Neural progenitor cell (in vitro differentiated cells): ENCODE results near the gene NEIL1. TPM values are rescaled to one million over a fixed set of nuclear protein-coding genes. Genes with fewer than 3 reads are reported as not detected.

ENCODE experiments used
- DNase-seq: peaks from one replicate; pipeline ENCODE4 v3.0.0-alpha.2; 2016; ENCODE audit warnings: low spot score
- H2AFZ ChIP-seq: fragments of 200-600 bp; sonication (generic); replicated peaks from 2 replicates; pipeline ENCODE4 v1.6.1; 2016; ENCODE audit warnings: antibody characterized with exemption
- H3F3A ChIP-seq: fragments of 200-600 bp; sonication (generic); 2 replicates; pipeline ENCODE4 v1.6.1; 2016; ENCODE audit warnings: antibody characterized with exemption, low read depth
- H3K27ac ChIP-seq: fragments of 200-600 bp; sonication (generic); 2 replicates; pipeline ENCODE4 v1.5.1; 2016; ENCODE audit warnings: mild to moderate bottlenecking
- H3K27me3 ChIP-seq: fragments of 200-600 bp; sonication (generic); 2 replicates; pipeline ENCODE4 v1.6.1; 2016; ENCODE audit warnings: mild to moderate bottlenecking, moderate library complexity
- H3K36me3 ChIP-seq: fragments of 200-600 bp; sonication (generic); 2 replicates; pipeline ENCODE4 v1.5.1; 2016
- H3K4me1 ChIP-seq: fragments of 200-600 bp; sonication (generic); 2 replicates; pipeline ENCODE4 v1.6.1; 2016; ENCODE audit warnings: mixed run types
- H3K4me2 ChIP-seq: fragments of 200-600 bp; sonication (generic); 2 replicates; pipeline ENCODE4 v1.6.1; 2016
- H3K4me3 ChIP-seq: fragments of 200-600 bp; sonication (generic); 2 replicates; pipeline ENCODE4 v1.5.1; 2016
- H3K79me2 ChIP-seq: fragments of 200-600 bp; sonication (generic); 2 replicates; pipeline ENCODE4 v1.6.1; 2016; ENCODE audit warnings: low read depth
- H3K9ac ChIP-seq: fragments of 200-600 bp; sonication (generic); 2 replicates; pipeline ENCODE4 v1.6.1; 2016
- H3K9me3 ChIP-seq: fragments of 200-600 bp; sonication (generic); 2 replicates; pipeline ENCODE4 v1.5.1; 2016; ENCODE audit warnings: low read depth
- H4K20me1 ChIP-seq: fragments of 200-600 bp; sonication (generic); 2 replicates; pipeline ENCODE4 v1.6.1; 2016; ENCODE audit warnings: low read depth
- H3K27ac Mint-ChIP-seq: 3 replicates; pipeline ENCODE4 v1.8.0; 2021; ENCODE audit warnings: mixed read lengths
- H3K27me3 Mint-ChIP-seq: 2 replicates; pipeline ENCODE4 v1.8.0; 2022; ENCODE audit warnings: low read depth, mild to moderate bottlenecking, inconsistent platforms, moderate library complexity, mixed read lengths; ENCODE audit not compliant: insufficient read depth
- H3K36me3 Mint-ChIP-seq: 3 replicates; pipeline ENCODE4 v1.8.0; 2021; ENCODE audit warnings: mixed read lengths
- H3K4me1 Mint-ChIP-seq: 3 replicates; pipeline ENCODE4 v1.8.0; 2021; ENCODE audit warnings: mixed read lengths
- H3K4me3 Mint-ChIP-seq: 3 replicates; pipeline ENCODE4 v1.8.0; 2021; ENCODE audit warnings: mild to moderate bottlenecking, moderate library complexity, mixed read lengths
- H3K9me3 Mint-ChIP-seq: 3 replicates; pipeline ENCODE4 v1.8.0; 2020; ENCODE audit warnings: mixed read lengths
- EZH2 ChIP-seq: fragments of 200-600 bp; sonication (generic); IDR thresholded peaks from 2 replicates; pipeline ENCODE4 v1.6.1; 2017; ENCODE audit warnings: antibody characterized with exemption, mild to moderate bottlenecking, moderate library complexity
- EZH2phosphoT487 ChIP-seq: fragments of 200-600 bp; sonication (generic); IDR thresholded peaks from 2 replicates; pipeline ENCODE4 v1.6.1; 2017; ENCODE audit warnings: antibody characterized with exemption
- total RNA-seq: library from RNA; depleted of rRNA; stranded (reverse); fragments of >200 nt; gene quantifications from 2 replicates; pipeline ENCODE4 v1.2.3, GENCODE V29; 2015; ENCODE audit warnings: low replicate concordance
- TF ChIP-seq, protein P1 (sequence below): fragments of 200-600 bp; sonication (generic); IDR thresholded peaks from 2 replicates; pipeline ENCODE4 v1.5.1; 2017; ENCODE audit warnings: antibody characterized with exemption, mild to moderate bottlenecking

The NEIL1 gene
- total RNA-seq, 1 donor from 2014 or later = 11.2 TPM

DNA sequence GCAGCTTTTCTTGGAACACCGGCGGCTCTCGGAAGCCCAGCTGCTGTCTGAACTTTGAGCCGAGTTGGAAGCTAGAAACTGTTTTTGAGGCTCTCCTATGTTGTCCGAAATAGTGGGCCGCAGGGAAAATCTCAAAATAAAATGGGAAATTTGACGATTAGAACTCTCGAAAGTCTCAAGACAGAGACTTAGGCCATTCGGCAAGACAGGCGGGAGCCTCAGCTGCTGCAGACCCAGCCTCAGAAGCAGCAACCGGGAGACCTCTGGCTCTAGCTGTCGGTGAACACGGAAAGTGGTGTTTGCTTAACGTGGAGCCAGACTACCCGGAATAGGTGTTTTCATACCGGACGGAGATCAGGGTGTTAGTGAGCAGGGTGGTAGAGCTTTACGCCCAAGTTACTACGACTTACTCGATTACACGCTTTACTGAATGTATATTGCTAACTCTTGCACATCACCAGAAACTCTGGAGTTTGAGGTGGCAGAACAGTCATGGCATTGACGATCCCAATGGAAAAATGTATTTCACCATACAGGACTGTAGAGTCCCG is 21.9 kb downstream of the NEIL1 start:
- Mint-ChIP-seq H3K4me3 (peak overlapping the region; percentile 89), H3K9me3 (no peaks in the 10 kb centered on the region)
- no peak for DNase-seq

DNA sequence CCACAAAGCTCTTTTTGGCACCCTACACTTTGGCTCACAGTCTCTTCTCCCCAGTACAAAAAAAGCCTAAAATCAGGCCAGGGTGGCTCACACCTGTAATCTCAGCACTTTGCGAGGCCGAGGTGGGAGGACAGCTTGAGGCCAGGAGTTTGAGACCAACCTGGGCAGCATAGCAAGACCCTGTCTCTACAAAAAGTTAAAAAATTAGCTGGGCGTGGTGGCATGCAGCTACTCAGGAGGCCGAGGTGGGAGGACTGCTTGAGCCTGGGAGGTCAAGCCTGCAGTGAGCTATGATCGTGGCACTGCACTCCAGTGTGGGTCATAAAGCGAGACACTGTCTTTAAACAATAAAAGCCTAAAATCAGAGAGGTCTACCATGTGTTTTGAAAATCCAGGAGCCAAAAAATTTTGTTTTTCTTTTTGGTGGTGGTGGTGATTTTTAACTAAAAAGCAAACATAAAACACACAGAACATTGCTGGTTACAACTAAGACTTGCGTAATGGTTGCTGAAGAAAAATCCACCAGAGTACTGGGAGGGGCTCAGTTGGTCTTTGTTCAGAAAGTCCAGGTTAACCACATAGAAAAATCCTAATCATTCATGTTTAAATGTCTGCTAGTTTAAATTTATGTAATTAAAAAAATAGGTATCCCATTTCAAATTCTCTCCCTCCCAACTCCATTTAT is 23.2 kb downstream of the NEIL1 start:
- Histone ChIP-seq H3K4me2 (peak overlapping the region; percentile 87), H3K27me3 (no peaks in the 10 kb centered on the region), H3F3A (peaks cover 38% of the 10 kb centered on the region), H3K9me3 (no peaks in the 10 kb centered on the region), H3K36me3 (peaks cover 15% of the 10 kb centered on the region), H3K79me2 (peaks cover 24% of the 10 kb centered on the region), H3K27ac (peak overlapping the region; percentile 29), H3K4me1 (peaks cover 9% of the 10 kb centered on the region), H3K4me3 (no peak overlapping the region), H2AFZ (no peak overlapping the region), H3K9ac (no peak overlapping the region), H4K20me1 (peaks cover 34% of the 10 kb centered on the region)
- Mint-ChIP-seq H3K27ac (peak overlapping the region; percentile 38), H3K4me1 (peaks cover 15% of the 10 kb centered on the region), H3K27me3 (peaks cover 2% of the 10 kb centered on the region), H3K36me3 (peaks cover 12% of the 10 kb centered on the region), H3K4me3 (peak overlapping the region; percentile 89), H3K9me3 (no peaks in the 10 kb centered on the region)
- no peak for DNase-seq
- no peak for TF ChIP-seq EZH2phosphoT487
- TF ChIP-seq EZH2 = no peak
- TF ChIP-seq, protein P1, sequence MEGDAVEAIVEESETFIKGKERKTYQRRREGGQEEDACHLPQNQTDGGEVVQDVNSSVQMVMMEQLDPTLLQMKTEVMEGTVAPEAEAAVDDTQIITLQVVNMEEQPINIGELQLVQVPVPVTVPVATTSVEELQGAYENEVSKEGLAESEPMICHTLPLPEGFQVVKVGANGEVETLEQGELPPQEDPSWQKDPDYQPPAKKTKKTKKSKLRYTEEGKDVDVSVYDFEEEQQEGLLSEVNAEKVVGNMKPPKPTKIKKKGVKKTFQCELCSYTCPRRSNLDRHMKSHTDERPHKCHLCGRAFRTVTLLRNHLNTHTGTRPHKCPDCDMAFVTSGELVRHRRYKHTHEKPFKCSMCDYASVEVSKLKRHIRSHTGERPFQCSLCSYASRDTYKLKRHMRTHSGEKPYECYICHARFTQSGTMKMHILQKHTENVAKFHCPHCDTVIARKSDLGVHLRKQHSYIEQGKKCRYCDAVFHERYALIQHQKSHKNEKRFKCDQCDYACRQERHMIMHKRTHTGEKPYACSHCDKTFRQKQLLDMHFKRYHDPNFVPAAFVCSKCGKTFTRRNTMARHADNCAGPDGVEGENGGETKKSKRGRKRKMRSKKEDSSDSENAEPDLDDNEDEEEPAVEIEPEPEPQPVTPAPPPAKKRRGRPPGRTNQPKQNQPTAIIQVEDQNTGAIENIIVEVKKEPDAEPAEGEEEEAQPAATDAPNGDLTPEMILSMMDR = no peak

More for the DNA sequence above, 21.9 kb downstream of the NEIL1 start:
- peaks cover 9% of the 10 kb centered on the region for H3K4me1 ChIP-seq
- Mint-ChIP-seq H3K4me1 (peaks cover 15% of the 10 kb centered on the region), H3K36me3 (peaks cover 3% of the 10 kb centered on the region), H3K27me3 (no peaks in the 10 kb centered on the region), H3K27ac (no peak overlapping the region)
- peaks cover 14% of the 10 kb centered on the region for H3K79me2 ChIP-seq
- peaks cover 22% of the 10 kb centered on the region for H4K20me1 ChIP-seq
- H3K4me2 ChIP-seq = peak overlapping the region; percentile 87
- peak overlapping the region; percentile 66 for H2AFZ ChIP-seq
- TF ChIP-seq EZH2phosphoT487 (no peak), EZH2 (no peak)
- TF ChIP-seq, protein P1 = no peak
- H3K27me3 ChIP-seq = no peaks in the 10 kb centered on the region
- H3K4me3 ChIP-seq = peak overlapping the region; percentile 63
- peaks cover 38% of the 10 kb centered on the region for H3F3A ChIP-seq
- H3K27ac ChIP-seq = peak overlapping the region; percentile 66
- H3K9ac ChIP-seq = peak overlapping the region; percentile 52
- peaks cover 15% of the 10 kb centered on the region for H3K36me3 ChIP-seq
- H3K9me3 ChIP-seq = no peaks in the 10 kb centered on the region

DNA sequence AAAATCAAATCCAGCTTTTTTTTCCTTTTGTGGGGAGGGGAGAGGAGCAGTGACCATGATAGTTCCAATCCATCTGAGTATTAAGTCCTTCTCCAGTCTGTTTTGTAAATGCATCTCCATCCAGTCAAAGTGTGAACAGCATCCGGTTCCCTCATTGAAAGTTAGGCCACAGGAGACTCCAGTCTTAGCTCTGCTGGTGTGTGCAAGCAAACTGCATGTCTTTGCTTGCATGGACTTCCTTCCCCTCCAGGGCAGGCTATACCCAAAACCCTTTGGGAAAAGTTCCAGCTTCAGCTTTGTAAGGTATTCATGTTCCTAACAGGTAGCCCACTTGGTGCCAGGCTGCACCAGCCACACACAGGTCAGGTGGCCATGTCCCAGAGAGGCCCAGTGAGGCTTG is 24.6 kb downstream of the NEIL1 start:
- no peak overlapping the region for H3K4me2 ChIP-seq
- Mint-ChIP-seq H3K27ac (no peak overlapping the region), H3K9me3 (no peaks in the 10 kb centered on the region), H3K27me3 (peaks cover 2% of the 10 kb centered on the region), H3K36me3 (peaks cover 25% of the 10 kb centered on the region), H3K4me3 (no peak overlapping the region), H3K4me1 (peaks cover 15% of the 10 kb centered on the region)
- no peaks in the 10 kb centered on the region for H3K9me3 ChIP-seq
- no peak overlapping the region for H3K9ac ChIP-seq
- H3K79me2 ChIP-seq = peaks cover 24% of the 10 kb centered on the region
- DNase-seq = no peak
- no peak overlapping the region for H3K4me3 ChIP-seq
- no peak overlapping the region for H3K27ac ChIP-seq
- H3F3A ChIP-seq = peaks cover 38% of the 10 kb centered on the region
- no peak for TF ChIP-seq EZH2
- TF ChIP-seq EZH2phosphoT487 = no peak
- TF ChIP-seq, protein P1 = no peak
- peaks cover 9% of the 10 kb centered on the region for H3K4me1 ChIP-seq
- H3K27me3 ChIP-seq = no peaks in the 10 kb centered on the region
- H3K36me3 ChIP-seq = peaks cover 22% of the 10 kb centered on the region
- peaks cover 34% of the 10 kb centered on the region for H4K20me1 ChIP-seq
- no peak overlapping the region for H2AFZ ChIP-seq
